HEK293 (cell line): ENCODE results near the gene ULBP1.

Experiments
- EGR2 ChIP-seq: fragments of 450-650 bp; formaldehyde crosslinking; IDR thresholded peaks from 2 replicates; pipeline ENCODE4 v1.5.1; 2016; ENCODE audit warnings: low read depth, missing biosample characterization, missing genetic modification characterization
- HOXC10 ChIP-seq: sonication (generic); formaldehyde crosslinking; IDR thresholded peaks from 2 replicates; pipeline ENCODE4 v1.8.1; 2023; ENCODE audit warnings: mild to moderate bottlenecking, missing genetic modification reagents
- KLF10 ChIP-seq: fragments of 450-650 bp; IDR thresholded peaks from 2 replicates; pipeline ENCODE4 v1.5.1; 2018; ENCODE audit warnings: missing biosample characterization, mild to moderate bottlenecking, missing genetic modification characterization
- OSR2 ChIP-seq: fragments of 450-650 bp; formaldehyde crosslinking; IDR thresholded peaks from 2 replicates; pipeline ENCODE4 v1.5.1; 2016; ENCODE audit warnings: missing biosample characterization, missing genetic modification characterization
- OVOL3 ChIP-seq: fragments of 450-650 bp; formaldehyde crosslinking; IDR thresholded peaks from 2 replicates; pipeline ENCODE4 v1.5.1; 2016; ENCODE audit warnings: missing biosample characterization, missing genetic modification characterization
- SCRT1 ChIP-seq: fragments of 450-650 bp; formaldehyde crosslinking; IDR thresholded peaks from 2 replicates; pipeline ENCODE4 v1.5.1; 2016; ENCODE audit warnings: missing biosample characterization, missing genetic modification characterization, borderline replicate concordance
- ZBTB17 ChIP-seq: fragments of 450-650 bp; formaldehyde crosslinking; IDR thresholded peaks from 2 replicates; pipeline ENCODE4 v1.5.1; 2016; ENCODE audit warnings: missing biosample characterization, missing genetic modification characterization
- ZBTB20 ChIP-seq: fragments of 450-650 bp; formaldehyde crosslinking; IDR thresholded peaks from 2 replicates; pipeline ENCODE4 v1.5.1; 2016; ENCODE audit warnings: missing biosample characterization, missing genetic modification characterization
- ZNF132 ChIP-seq: fragments of 450-650 bp; formaldehyde crosslinking; IDR thresholded peaks from 2 replicates; pipeline ENCODE4 v1.5.1; 2017; ENCODE audit warnings: missing biosample characterization, missing genetic modification characterization, borderline replicate concordance
- ZNF169 ChIP-seq: fragments of 450-650 bp; formaldehyde crosslinking; IDR thresholded peaks from 2 replicates; pipeline ENCODE4 v1.5.1; 2016; ENCODE audit warnings: missing biosample characterization, missing genetic modification characterization
- ZNF214 ChIP-seq: fragments of 450-650 bp; formaldehyde crosslinking; IDR thresholded peaks from 2 replicates; pipeline ENCODE4 v1.5.1; 2017; ENCODE audit warnings: missing biosample characterization, mild to moderate bottlenecking, missing genetic modification characterization, borderline replicate concordance
- ZNF23 ChIP-seq: fragments of 450-650 bp; formaldehyde crosslinking; IDR thresholded peaks from 2 replicates; pipeline ENCODE4 v1.5.1; 2016; ENCODE audit warnings: missing biosample characterization, missing genetic modification characterization, borderline replicate concordance
- ZNF416 ChIP-seq: fragments of 450-650 bp; formaldehyde crosslinking; IDR thresholded peaks from 2 replicates; pipeline ENCODE4 v1.5.1; 2016; ENCODE audit warnings: missing biosample characterization, missing genetic modification characterization
- ZNF501 ChIP-seq: fragments of 450-650 bp; formaldehyde crosslinking; IDR thresholded peaks from 2 replicates; pipeline ENCODE4 v1.5.1; 2016; ENCODE audit warnings: missing biosample characterization, missing genetic modification characterization
- ZNF658 ChIP-seq: fragments of 450-650 bp; formaldehyde crosslinking; IDR thresholded peaks from 2 replicates; pipeline ENCODE4; 2016; ENCODE audit warnings: missing biosample characterization, missing genetic modification characterization
- ZNF670 ChIP-seq: fragments of 450-650 bp; formaldehyde crosslinking; IDR thresholded peaks from 2 replicates; pipeline ENCODE4 v1.5.1; 2016; ENCODE audit warnings: missing biosample characterization, missing genetic modification characterization, low read depth
- ZNF776 ChIP-seq: fragments of 450-650 bp; formaldehyde crosslinking; IDR thresholded peaks from 2 replicates; pipeline ENCODE4 v1.5.0; 2017; ENCODE audit warnings: missing biosample characterization, missing genetic modification characterization, borderline replicate concordance
- ZNF837 ChIP-seq: fragments of 450-650 bp; formaldehyde crosslinking; IDR thresholded peaks from 2 replicates; pipeline ENCODE4 v1.5.1; 2016; ENCODE audit warnings: missing biosample characterization, missing genetic modification characterization
- TF ChIP-seq, protein P1 (sequence below): fragments of 450-650 bp; formaldehyde crosslinking; IDR thresholded peaks from 2 replicates; pipeline ENCODE4 v1.5.1; 2016; ENCODE audit warnings: missing biosample characterization, missing genetic modification characterization
- TF ChIP-seq, protein P2 (sequence below): fragments of 450-650 bp; formaldehyde crosslinking; IDR thresholded peaks from 2 replicates; pipeline ENCODE4 v1.5.1; 2016; ENCODE audit warnings: missing biosample characterization, missing genetic modification characterization
- TF ChIP-seq, protein P3 (sequence below): fragments of 450-650 bp; formaldehyde crosslinking; IDR thresholded peaks from 2 replicates; pipeline ENCODE4 v1.5.1; 2017; ENCODE audit warnings: missing biosample characterization, missing genetic modification characterization
- TF ChIP-seq, protein P4 (sequence below): fragments of 450-650 bp; formaldehyde crosslinking; IDR thresholded peaks from 2 replicates; pipeline ENCODE4; 2016; ENCODE audit warnings: missing biosample characterization, missing genetic modification characterization
- TF ChIP-seq, protein P5 (sequence below): fragments of 450-650 bp; formaldehyde crosslinking; IDR thresholded peaks from 2 replicates; pipeline ENCODE4 v1.5.1; 2017; ENCODE audit warnings: missing biosample characterization, missing genetic modification characterization
- TF ChIP-seq, protein P6 (sequence below): fragments of 450-650 bp; formaldehyde crosslinking; IDR thresholded peaks from 2 replicates; pipeline ENCODE4 v1.5.1; 2016; ENCODE audit warnings: missing biosample characterization, missing genetic modification characterization
- TF ChIP-seq, protein P7 (sequence below): fragments of 450-650 bp; formaldehyde crosslinking; IDR thresholded peaks from 2 replicates; pipeline ENCODE4 v1.5.1; 2016; ENCODE audit warnings: missing biosample characterization, missing genetic modification characterization
- TF ChIP-seq, protein P8 (sequence below): fragments of 450-650 bp; formaldehyde crosslinking; IDR thresholded peaks from 2 replicates; pipeline ENCODE4 v1.5.1; 2016; ENCODE audit warnings: missing biosample characterization, missing genetic modification characterization

ULBP1 gene

DNA sequence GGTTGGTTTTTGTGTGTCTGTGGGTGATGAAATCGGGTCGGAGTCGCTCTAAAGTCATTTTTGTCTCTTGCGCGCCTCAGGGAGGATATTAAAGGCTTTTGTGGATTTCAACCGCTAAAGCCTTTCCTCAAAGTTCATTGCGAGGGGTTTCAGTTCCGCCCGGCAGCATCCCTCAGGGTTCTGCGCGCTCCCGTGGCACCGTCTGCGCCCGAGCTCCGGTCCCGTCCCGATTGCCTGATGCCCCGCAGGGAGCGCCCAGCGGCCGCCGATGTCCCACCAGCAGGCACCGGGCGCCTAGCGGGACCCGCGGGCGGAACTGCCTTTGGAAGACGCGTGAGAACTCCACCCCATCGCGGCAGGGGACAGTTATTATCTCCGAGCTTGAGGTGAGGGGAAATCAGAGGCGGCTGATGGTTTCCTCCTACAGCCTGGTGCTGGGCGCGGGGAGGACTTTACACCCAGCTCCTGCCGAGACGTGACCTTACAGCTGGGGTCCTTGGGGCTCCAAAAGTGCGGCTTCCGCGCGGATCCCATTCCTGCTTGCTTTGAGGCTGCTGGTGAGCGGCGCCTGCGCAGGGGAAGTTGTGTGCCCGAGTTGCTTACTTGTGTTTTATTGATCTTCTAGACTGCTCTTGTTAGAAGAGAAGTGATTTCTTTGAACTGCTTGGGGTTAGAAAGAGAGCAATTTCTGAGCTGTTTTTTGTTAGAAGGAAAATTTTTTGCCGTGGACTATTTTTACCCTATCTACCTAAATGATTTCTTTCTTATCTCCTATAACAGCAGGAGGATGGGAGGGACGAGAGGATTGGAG lies 27.1 kb downstream of the ULBP1 start (continued):
- TF ChIP-seq ZNF23 (tag by site-specific recombination) (no peak), ZNF416 (tag by site-specific recombination) (no peak), OVOL3 (no peak), ZNF169 (tag by site-specific recombination) (no peak), KLF10 (tag by site-specific recombination) (no peak), ZNF837 (tag by site-specific recombination) (no peak), ZNF501 (tag by site-specific recombination) (peak; percentile 72; the same call in 1 of the 2 replicates), ZNF214 (tag by site-specific recombination) (no peak), ZNF132 (no peak), ZNF776 (tag by site-specific recombination) (no peak), HOXC10 (CRISPR knock-in tag) (no peak), ZBTB17 (0 out of 2 replicates have a peak, but pooled peaks have one; percentile 42), ZNF670 (tag by site-specific recombination) (no peak), EGR2 (tag by site-specific recombination) (no peak), ZNF658 (tag by site-specific recombination) (no peak), SCRT1 (tag by site-specific recombination) (no peak), OSR2 (tag by site-specific recombination) (no peak), ZBTB20 (peak; percentile 42; the same call in 1 of the 2 replicates)
- TF ChIP-seq, protein P1, sequence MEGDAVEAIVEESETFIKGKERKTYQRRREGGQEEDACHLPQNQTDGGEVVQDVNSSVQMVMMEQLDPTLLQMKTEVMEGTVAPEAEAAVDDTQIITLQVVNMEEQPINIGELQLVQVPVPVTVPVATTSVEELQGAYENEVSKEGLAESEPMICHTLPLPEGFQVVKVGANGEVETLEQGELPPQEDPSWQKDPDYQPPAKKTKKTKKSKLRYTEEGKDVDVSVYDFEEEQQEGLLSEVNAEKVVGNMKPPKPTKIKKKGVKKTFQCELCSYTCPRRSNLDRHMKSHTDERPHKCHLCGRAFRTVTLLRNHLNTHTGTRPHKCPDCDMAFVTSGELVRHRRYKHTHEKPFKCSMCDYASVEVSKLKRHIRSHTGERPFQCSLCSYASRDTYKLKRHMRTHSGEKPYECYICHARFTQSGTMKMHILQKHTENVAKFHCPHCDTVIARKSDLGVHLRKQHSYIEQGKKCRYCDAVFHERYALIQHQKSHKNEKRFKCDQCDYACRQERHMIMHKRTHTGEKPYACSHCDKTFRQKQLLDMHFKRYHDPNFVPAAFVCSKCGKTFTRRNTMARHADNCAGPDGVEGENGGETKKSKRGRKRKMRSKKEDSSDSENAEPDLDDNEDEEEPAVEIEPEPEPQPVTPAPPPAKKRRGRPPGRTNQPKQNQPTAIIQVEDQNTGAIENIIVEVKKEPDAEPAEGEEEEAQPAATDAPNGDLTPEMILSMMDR (tag by site-specific recombination), result peak; percentile 56
- TF ChIP-seq, protein P2, sequence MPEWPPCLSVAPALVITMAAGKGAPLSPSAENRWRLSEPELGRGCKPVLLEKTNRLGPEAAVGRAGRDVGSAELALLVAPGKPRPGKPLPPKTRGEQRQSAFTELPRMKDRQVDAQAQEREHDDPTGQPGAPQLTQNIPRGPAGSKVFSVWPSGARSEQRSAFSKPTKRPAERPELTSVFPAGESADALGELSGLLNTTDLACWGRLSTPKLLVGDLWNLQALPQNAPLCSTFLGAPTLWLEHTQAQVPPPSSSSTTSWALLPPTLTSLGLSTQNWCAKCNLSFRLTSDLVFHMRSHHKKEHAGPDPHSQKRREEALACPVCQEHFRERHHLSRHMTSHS (tag by site-specific recombination), result no peak
- TF ChIP-seq, protein P3, sequence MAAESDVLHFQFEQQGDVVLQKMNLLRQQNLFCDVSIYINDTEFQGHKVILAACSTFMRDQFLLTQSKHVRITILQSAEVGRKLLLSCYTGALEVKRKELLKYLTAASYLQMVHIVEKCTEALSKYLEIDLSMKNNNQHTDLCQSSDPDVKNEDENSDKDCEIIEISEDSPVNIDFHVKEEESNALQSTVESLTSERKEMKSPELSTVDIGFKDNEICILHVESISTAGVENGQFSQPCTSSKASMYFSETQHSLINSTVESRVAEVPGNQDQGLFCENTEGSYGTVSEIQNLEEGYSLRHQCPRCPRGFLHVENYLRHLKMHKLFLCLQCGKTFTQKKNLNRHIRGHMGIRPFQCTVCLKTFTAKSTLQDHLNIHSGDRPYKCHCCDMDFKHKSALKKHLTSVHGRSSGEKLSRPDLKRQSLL, result no peak
- TF ChIP-seq, protein P4, sequence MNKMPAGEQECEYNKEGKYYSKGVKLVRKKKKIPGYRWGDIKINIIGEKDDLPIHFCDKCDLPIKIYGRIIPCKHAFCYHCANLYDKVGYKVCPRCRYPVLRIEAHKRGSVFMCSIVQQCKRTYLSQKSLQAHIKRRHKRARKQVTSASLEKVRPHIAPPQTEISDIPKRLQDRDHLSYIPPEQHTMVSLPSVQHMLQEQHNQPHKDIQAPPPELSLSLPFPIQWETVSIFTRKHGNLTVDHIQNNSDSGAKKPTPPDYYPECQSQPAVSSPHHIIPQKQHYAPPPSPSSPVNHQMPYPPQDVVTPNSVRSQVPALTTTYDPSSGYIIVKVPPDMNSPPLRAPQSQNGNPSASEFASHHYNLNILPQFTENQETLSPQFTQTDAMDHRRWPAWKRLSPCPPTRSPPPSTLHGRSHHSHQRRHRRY (tag by site-specific recombination), result no peak
- TF ChIP-seq, protein P5, sequence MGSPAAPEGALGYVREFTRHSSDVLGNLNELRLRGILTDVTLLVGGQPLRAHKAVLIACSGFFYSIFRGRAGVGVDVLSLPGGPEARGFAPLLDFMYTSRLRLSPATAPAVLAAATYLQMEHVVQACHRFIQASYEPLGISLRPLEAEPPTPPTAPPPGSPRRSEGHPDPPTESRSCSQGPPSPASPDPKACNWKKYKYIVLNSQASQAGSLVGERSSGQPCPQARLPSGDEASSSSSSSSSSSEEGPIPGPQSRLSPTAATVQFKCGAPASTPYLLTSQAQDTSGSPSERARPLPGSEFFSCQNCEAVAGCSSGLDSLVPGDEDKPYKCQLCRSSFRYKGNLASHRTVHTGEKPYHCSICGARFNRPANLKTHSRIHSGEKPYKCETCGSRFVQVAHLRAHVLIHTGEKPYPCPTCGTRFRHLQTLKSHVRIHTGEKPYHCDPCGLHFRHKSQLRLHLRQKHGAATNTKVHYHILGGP (tag by site-specific recombination), result no peak
- TF ChIP-seq, protein P6, sequence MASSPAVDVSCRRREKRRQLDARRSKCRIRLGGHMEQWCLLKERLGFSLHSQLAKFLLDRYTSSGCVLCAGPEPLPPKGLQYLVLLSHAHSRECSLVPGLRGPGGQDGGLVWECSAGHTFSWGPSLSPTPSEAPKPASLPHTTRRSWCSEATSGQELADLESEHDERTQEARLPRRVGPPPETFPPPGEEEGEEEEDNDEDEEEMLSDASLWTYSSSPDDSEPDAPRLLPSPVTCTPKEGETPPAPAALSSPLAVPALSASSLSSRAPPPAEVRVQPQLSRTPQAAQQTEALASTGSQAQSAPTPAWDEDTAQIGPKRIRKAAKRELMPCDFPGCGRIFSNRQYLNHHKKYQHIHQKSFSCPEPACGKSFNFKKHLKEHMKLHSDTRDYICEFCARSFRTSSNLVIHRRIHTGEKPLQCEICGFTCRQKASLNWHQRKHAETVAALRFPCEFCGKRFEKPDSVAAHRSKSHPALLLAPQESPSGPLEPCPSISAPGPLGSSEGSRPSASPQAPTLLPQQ (tag by site-specific recombination), result peak; percentile 47; the same call in 1 of the 2 replicates
- TF ChIP-seq, protein P7, sequence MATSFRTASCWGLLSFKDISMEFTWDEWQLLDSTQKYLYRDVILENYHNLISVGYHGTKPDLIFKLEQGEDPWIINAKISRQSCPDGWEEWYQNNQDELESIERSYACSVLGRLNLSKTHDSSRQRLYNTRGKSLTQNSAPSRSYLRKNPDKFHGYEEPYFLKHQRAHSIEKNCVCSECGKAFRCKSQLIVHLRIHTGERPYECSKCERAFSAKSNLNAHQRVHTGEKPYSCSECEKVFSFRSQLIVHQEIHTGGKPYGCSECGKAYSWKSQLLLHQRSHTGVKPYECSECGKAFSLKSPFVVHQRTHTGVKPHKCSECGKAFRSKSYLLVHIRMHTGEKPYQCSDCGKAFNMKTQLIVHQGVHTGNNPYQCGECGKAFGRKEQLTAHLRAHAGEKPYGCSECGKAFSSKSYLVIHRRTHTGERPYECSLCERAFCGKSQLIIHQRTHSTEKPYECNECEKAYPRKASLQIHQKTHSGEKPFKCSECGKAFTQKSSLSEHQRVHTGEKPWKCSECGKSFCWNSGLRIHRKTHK (tag by site-specific recombination), result no peak
- TF ChIP-seq, protein P8, sequence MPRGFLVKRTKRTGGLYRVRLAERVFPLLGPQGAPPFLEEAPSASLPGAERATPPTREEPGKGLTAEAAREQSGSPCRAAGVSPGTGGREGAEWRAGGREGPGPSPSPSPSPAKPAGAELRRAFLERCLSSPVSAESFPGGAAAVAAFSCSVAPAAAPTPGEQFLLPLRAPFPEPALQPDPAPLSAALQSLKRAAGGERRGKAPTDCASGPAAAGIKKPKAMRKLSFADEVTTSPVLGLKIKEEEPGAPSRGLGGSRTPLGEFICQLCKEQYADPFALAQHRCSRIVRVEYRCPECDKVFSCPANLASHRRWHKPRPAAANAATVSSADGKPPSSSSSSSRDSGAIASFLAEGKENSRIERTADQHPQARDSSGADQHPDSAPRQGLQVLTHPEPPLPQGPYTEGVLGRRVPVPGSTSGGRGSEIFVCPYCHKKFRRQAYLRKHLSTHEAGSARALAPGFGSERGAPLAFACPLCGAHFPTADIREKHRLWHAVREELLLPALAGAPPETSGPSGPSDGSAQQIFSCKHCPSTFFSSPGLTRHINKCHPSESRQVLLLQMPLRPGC (tag by site-specific recombination), result no peak
